Psoas muscle (tissue), 8 donors: Measurements from ENCODE around the gene PSORS1C2. TPM values are rescaled to one million over a fixed set of nuclear protein-coding genes. Genes with fewer than 3 reads are reported as not detected.
"Not testable (repeated sequence)": the region's sequence is repeated elsewhere in the genome, so short reads cannot be mapped to it uniquely, and the experiment has no call there.

Experiments used
- ATAC-seq, 4 donors: fragments of 200-7000 bp; cut with Tn5 transposase; one replicate each; pipeline ENCODE4 v1.9.1; 2020; ENCODE audit warnings: moderate library complexity in 3 of 4, mild to moderate bottlenecking in 2 of 4
- DNase-seq, 2 donors: peaks; one replicate each; pipeline ENCODE4 v3.0.0-alpha.2; 2020
- H3K27ac ChIP-seq: fragments of 200-600 bp; one replicate; pipeline ENCODE4 v1.8.0; 2022
- H3K27me3 ChIP-seq, 3 donors: fragments of 200-600 bp in 1 of 3; one replicate each; pipeline versions ENCODE4 v1.6.1 to v1.8.0; 2013 to 2022; ENCODE audit warnings: low read length in 2 of 3, mild to moderate bottlenecking in 2 of 3, moderate library complexity in 1 of 3; ENCODE audit not compliant: insufficient read depth in 3 of 3
- H3K36me3 ChIP-seq, 2 donors: fragments of 200-600 bp in 1 of 2; one replicate each; pipeline versions ENCODE4 v1.6.1 to v1.8.0; 2013 to 2022; ENCODE audit warnings: low read depth in 1 of 2, mild to moderate bottlenecking in 1 of 2, moderate library complexity in 1 of 2; ENCODE audit not compliant: insufficient read depth in 1 of 2
- H3K4me1 ChIP-seq: fragments of 200-600 bp; one replicate; pipeline ENCODE4 v1.8.0; 2022
- H3K4me3 ChIP-seq: fragments of 200-600 bp; one replicate; pipeline ENCODE4 v1.8.0; 2022; ENCODE audit warnings: mild to moderate bottlenecking
- H3K9me3 ChIP-seq: fragments of 200-600 bp; one replicate; pipeline ENCODE4 v1.8.0; 2022
- CTCF ChIP-seq: fragments of 200-600 bp; IDR thresholded peaks from one replicate; pipeline ENCODE4 v1.8.0; 2022; ENCODE audit warnings: antibody characterized with exemption
- WGBS, 3 donors: extraction: QIAGEN DNeasy Blood & Tissue Kit; methylation state at CpG; one replicate each; pipeline versions ENCODE4 v1.1.6 to v1.1.7; 2013; 5-methylcytosine and 5-hydroxymethylcytosine counted together
- intact Hi-C, 2 donors: fragments of 100-400 bp; cut with DNase I; formaldehyde crosslinking; loops; one replicate each; pipeline versions ENCODE4 v1.11.0 to v1.14.2; 2022
- polyA plus RNA-seq, 3 donors: library from polyadenylated mRNA; stranded (reverse); fragments of 200-250 nt; gene quantifications; one replicate each; pipeline ENCODE4 v1.2.3, GENCODE V29; 2013
- total RNA-seq, 4 donors: library from RNA; stranded (reverse); fragmentation: NEBNext Ultra II Directional in 2 of 4; extraction: Animal tissue kit (Norgen Biotek cat#: 25700) in 2 of 4; gene quantifications; one replicate each; pipeline versions ENCODE4 v1.2.1 to v1.2.4, GENCODE V29; 2021 to 2023
- donor health status: healthy with polysubstance abuse.
- donor health status: DM: no; HTN: no; CAD: no; lungs with moderate emphysema.
- donor health status: Bipolar disorder and iron deficiency.
- donor health status: healthy.
- donor health status: DM: yes; HTN: yes; CAD: no.
- donor health status: DM: no; HTN: no; CAD: no.
- donor health status: DM: no; HTN: no; CAD: no.
- donor health status: DM: yes; HTN: yes; CAD: no.

The PSORS1C2 gene
- total and polyA plus RNA-seq, 7 donors, result not detected

GRCh38 chr6:31169123-31169857, 30.4 kb upstream of the PSORS1C2 start:
- H3K4me1 ChIP-seq, result no peaks in the 10 kb centered on the region
- no peak overlapping the region for H3K27ac ChIP-seq
- intact Hi-C loops, result no loop called here
- H3K9me3 ChIP-seq, result no peaks in the 10 kb centered on the region
- H3K36me3 ChIP-seq, result no peaks in the 10 kb centered on the region
- WGBS, 3 donors, result 72 to 75% (median 73%) methylated on average over 10 of the region's 10 CpGs
- no peak for ATAC-seq
- DNase-seq, result no peak
- H3K27me3 ChIP-seq, result no peaks in the 10 kb centered on the region
- H3K4me3 ChIP-seq, result no peak overlapping the region
- no peak for TF ChIP-seq CTCF

DNA sequence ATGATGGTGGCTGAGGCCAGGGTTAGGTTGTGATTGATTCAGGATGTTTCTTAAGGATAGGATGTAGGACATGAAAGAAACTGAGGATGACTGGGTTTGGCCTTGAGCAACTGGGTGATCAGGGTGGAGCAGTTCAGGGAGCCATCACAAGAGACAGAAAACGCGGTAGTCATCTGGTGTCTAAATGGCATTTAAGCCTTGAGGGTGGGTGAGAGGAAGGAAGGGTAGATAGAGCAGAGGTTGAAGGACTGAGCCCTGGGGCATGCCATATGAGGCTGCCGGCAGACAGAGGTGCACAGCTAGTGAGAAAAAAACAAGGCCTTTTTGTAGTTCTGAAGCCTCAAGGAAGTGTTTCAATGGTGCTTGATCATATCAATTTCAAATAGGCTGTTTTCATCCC, 29.7 kb upstream of the PSORS1C2 start:
- WGBS, 3 donors, result 49 to 78% (median 59%) methylated on average over 3 of the region's 3 CpGs
- no peak for TF ChIP-seq CTCF
- no peak overlapping the region for H3K27ac ChIP-seq
- no peaks in the 10 kb centered on the region for H3K27me3 ChIP-seq
- no peaks in the 10 kb centered on the region for H3K36me3 ChIP-seq
- H3K9me3 ChIP-seq, result no peaks in the 10 kb centered on the region
- DNase-seq, result no peak
- no peak overlapping the region for H3K4me3 ChIP-seq
- no peak for ATAC-seq
- intact Hi-C loops, result no loop called here
- H3K4me1 ChIP-seq, result no peaks in the 10 kb centered on the region

DNA sequence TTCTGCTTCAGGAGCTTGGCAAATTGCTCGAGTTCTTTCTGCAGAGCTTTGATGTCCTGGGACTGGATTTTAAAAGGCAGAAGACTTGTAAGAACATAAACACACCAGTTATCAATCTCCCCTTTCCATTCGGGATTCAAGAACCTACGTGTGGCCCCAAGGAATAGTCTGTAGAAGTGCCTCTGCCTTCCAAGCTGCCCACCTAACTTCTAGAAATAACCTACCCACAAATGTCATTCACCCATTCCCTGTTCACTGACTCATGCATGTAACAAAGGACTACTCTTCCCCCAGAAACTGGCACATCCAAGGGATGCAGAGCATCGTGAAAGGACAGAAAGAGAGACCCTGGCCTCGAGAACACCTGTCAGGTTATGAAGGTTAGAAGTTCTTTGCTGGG, 27.1 kb upstream of the PSORS1C2 start:
- Histone ChIP-seq H3K4me3 (no peak overlapping the region), H3K9me3 (no peaks in the 10 kb centered on the region), H3K4me1 (no peaks in the 10 kb centered on the region), H3K36me3 (peaks cover 0 to 4% of the 10 kb centered on the region in 2 donors), H3K27me3 (no peaks in the 10 kb centered on the region), H3K27ac (no peak overlapping the region)
- ATAC-seq, result no peak
- 69 to 82% (median 69%) methylated on average over 5 of the region's 5 CpGs for WGBS, 3 donors
- intact Hi-C loops, result no loop called here
- TF ChIP-seq CTCF, result no peak
- DNase-seq, result no peak

DNA sequence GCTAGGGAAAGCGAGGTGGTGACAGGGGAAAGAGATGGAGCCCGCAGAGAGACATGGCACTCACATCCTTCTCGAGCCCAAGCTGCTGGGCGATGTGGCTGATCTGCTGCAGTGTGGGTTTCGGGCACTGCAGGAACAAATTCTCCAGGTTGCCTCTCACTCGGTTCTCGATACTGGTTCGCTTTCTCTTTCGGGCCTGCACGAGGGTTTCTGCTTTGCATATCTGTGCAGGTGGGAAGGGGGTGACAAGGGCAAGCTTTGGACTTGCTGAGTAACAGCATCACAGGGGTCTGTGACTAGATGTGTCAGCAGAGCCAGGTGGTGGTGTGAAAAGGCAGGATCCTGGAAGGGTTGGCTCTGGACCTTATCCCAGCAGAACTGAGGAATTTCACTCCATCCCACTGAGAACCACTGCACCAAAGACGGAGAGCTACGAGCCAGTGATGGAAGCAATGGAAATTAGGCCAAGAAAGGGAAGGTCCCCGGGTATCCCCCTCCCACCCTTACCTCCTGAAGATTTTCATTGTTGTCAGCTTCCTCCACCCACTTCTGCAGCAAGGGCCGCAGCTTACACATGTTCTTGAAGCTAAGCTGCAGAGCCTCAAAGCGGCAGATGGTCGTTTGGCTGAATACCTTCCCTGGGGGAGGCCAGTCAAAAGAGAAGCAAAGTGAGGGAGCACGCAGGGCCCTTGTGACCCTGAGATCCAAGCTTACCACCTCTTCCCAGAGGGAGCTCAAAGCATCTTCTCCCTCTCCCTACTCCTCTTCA, 26.4 kb upstream of the PSORS1C2 start:
- 78 to 84% (median 80%) methylated on average over 17 of the region's 17 CpGs for WGBS, 3 donors
- H3K4me1 ChIP-seq, H3K4me3 ChIP-seq, H3K27ac ChIP-seq, DNase-seq, H3K27me3 ChIP-seq, intact Hi-C loops, H3K9me3 ChIP-seq, ATAC-seq, H3K36me3 ChIP-seq: not testable (repeated sequence)

- intact Hi-C loops, H3K36me3 ChIP-seq, H3K27ac ChIP-seq, H3K27me3 ChIP-seq, H3K4me3 ChIP-seq, H3K4me1 ChIP-seq, H3K9me3 ChIP-seq, ATAC-seq, DNase-seq: not testable (repeated sequence)
- WGBS, 3 donors, result 91 to 94% (median 91%) methylated on average over 7 of the region's 9 CpGs
Measured at GRCh38 chr6:31164475-31165063, 25.7 kb upstream of the PSORS1C2 start.
